AG04450 (cell line): ENCODE data around the gene RASA3. TPM values are rescaled to one million over a fixed set of nuclear protein-coding genes. Genes with fewer than 3 reads are reported as not detected.

Experiments used
- CTCF ChIA-PET: fragments of 300-600, 350-600 bp; formaldehyde crosslinking; extraction: SDS; loops from one replicate; lab custom pipeline; 2022; ENCODE audit warnings: antibody characterized with exemption, inconsistent platforms; lab: Charles Lee
- POLR2A ChIA-PET: fragments of 350-600 bp; formaldehyde crosslinking; extraction: SDS; loops from one replicate; lab custom pipeline; 2021; ENCODE audit warnings: antibody characterized with exemption, inconsistent platforms; lab: Yijun Ruan, JAX
- DNase-seq: peaks from one replicate; pipeline ENCODE4 v3.0.0-alpha.2; 2011; ENCODE audit warnings: low read depth, low spot score
- H3K27ac ChIP-seq: one replicate; pipeline ENCODE4 v1.5.1; 2012; ENCODE audit warnings: low read depth, low read length, control low read depth
- H3K27me3 ChIP-seq: one replicate; pipeline ENCODE4 v1.6.0; 2012; ENCODE audit warnings: low read length; ENCODE audit not compliant: control insufficient read depth, insufficient read depth
- H3K4me3 ChIP-seq: 2 replicates; pipeline ENCODE4 v1.5.1; 2011; ENCODE audit warnings: mild to moderate bottlenecking, low read depth, low read length, control low read depth
- H3K9me3 ChIP-seq: 2 replicates; pipeline ENCODE4 v1.5.1; 2012; ENCODE audit warnings: low read length; ENCODE audit not compliant: control insufficient read depth, insufficient read depth
- polyA plus RNA-seq: library from polyadenylated mRNA; depleted of rRNA; stranded (reverse); fragments of >200 nt; gene quantifications from 2 replicates; pipeline ENCODE4 v1.2.3, GENCODE V29; 2011
- TF ChIP-seq, protein P1 (sequence below): IDR thresholded peaks from 2 replicates; pipeline ENCODE4 v1.5.1; 2011; ENCODE audit warnings: low read depth, low read length, control low read depth, inconsistent platforms

RASA3 gene
- polyA plus RNA-seq, 1 experiment: 25.2 TPM

- no peak overlapping the region for H3K4me3 ChIP-seq
- DNase-seq: no peak
- peak overlapping the region; percentile 80 for H3K27ac ChIP-seq
- ChIA-PET POLR2A (interaction anchor here (0.9 to 1.4 kb wide), 3 partner anchors 11 to 41 kb away, joined by 4 to 5 read pairs (median 5); no protein-coding TSS in a partner anchor), CTCF (no interaction called here)
- TF ChIP-seq, protein P1, sequence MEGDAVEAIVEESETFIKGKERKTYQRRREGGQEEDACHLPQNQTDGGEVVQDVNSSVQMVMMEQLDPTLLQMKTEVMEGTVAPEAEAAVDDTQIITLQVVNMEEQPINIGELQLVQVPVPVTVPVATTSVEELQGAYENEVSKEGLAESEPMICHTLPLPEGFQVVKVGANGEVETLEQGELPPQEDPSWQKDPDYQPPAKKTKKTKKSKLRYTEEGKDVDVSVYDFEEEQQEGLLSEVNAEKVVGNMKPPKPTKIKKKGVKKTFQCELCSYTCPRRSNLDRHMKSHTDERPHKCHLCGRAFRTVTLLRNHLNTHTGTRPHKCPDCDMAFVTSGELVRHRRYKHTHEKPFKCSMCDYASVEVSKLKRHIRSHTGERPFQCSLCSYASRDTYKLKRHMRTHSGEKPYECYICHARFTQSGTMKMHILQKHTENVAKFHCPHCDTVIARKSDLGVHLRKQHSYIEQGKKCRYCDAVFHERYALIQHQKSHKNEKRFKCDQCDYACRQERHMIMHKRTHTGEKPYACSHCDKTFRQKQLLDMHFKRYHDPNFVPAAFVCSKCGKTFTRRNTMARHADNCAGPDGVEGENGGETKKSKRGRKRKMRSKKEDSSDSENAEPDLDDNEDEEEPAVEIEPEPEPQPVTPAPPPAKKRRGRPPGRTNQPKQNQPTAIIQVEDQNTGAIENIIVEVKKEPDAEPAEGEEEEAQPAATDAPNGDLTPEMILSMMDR: no peak
- H3K27me3 ChIP-seq: no peaks in the 10 kb centered on the region
- H3K9me3 ChIP-seq: peaks cover 7% of the 10 kb centered on the region; the same call in 1 of the 2 replicates
Observed at GRCh38 chr13:114110091-114110829, 22.2 kb downstream of the RASA3 start.

GRCh38 chr13:114109641-114110041, 22.8 kb downstream of the RASA3 start:
- POLR2A ChIA-PET: interaction anchor here (1.0 kb wide), 2 partner anchors 9 to 41 kb away, joined by 3 to 4 read pairs; no protein-coding TSS in a partner anchor
- DNase-seq: no peak
- Histone ChIP-seq H3K4me3 (no peak overlapping the region), H3K27me3 (no peaks in the 10 kb centered on the region), H3K9me3 (peaks cover 7% of the 10 kb centered on the region; the same call in 1 of the 2 replicates), H3K27ac (no peak overlapping the region)
- CTCF ChIA-PET: no interaction called here
- TF ChIP-seq, protein P1: no peak

DNA sequence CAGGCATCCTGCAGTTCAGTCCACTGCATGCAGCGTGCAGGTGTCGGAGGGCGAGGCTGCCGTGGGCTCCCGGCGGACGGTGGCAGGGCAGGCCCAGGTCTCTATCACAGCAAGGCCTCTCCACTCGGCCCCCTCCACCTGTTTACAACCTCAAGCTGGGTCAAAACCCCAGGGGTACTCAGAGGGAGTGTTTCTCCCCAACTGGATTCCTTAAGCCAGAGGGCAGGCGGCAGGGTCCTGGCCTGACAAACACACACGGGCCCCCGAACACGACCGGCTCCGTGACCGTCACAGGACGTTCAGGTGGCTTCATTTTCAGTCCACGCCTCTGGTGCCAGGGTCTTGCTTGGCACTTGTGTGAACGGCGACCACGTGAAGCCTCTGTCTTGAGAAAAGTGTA, 23.5 kb downstream of the RASA3 start:
- Histone ChIP-seq H3K4me3 (no peak overlapping the region), H3K27ac (no peak overlapping the region), H3K27me3 (no peaks in the 10 kb centered on the region), H3K9me3 (peaks cover 10% of the 10 kb centered on the region; the same call in 1 of the 2 replicates)
- DNase-seq: no peak
- ChIA-PET CTCF (no interaction called here), POLR2A (interaction anchor here (1.0 kb wide), 1 partner anchor 10 kb away, joined by 3 read pairs; no protein-coding TSS in a partner anchor)
- TF ChIP-seq, protein P1: no peak

DNA sequence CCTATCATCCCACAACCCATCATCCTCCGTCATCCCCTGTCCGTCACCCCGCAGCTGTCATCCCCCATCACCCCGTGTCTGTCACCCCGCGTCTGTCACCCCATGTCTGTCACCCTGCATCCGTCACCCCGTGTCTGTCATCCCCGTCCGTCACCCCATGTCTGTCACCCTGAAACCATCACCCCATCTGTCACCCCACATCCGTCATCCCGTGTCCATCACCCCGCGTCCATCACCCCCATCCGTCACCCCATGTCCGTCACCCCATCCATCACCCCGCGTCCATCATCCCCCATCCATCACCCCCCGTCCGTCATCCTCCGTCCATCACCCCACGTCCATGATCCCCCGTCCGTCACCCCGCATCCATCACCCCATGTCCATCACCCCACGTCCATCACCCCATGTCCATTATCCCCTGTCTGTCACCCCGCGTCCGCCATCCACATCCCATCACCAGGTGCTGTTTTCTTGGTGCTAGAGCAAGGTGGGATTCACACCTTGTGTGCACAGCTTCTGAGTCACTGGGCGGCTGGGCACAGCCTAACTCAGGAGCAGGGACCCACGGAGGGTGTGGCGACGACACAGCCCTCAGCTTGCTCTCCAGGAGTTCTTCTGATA, 24.2 kb downstream of the RASA3 start:
- Histone ChIP-seq H3K27ac (peak overlapping the region; percentile 87), H3K9me3 (peaks cover 10% of the 10 kb centered on the region; the same call in 1 of the 2 replicates), H3K4me3 (no peak overlapping the region), H3K27me3 (no peaks in the 10 kb centered on the region)
- DNase-seq: no peak
- POLR2A ChIA-PET: interaction anchor here (1.0 kb wide), 1 partner anchor 43 kb away, joined by 5 read pairs; no protein-coding TSS in a partner anchor
- TF ChIP-seq, protein P1: no peak
- CTCF ChIA-PET: no interaction called here
